GM12878 (cell line): ENCODE results near the gene LIMS1.
"Not testable (repeated sequence)": the region's sequence is repeated elsewhere in the genome, so short reads cannot be mapped to it uniquely, and the experiment has no call there.

ENCODE experiments used
- CHD2 ChIP-seq: IDR thresholded peaks from 2 replicates; pipeline ENCODE4 v1.6.1; 2011; ENCODE audit warnings: low read depth, low read length, improper control_type of control experiment, borderline replicate concordance
- EZH2 ChIP-seq: IDR thresholded peaks from 2 replicates; pipeline ENCODE4 v1.6.1; 2012; ENCODE audit warnings: low read depth, mild to moderate bottlenecking, control low read depth, inconsistent platforms, low read length, borderline replicate concordance; ENCODE audit not compliant: control insufficient read depth
- PRDM15 ChIP-seq: fragments of 450-650 bp; formaldehyde crosslinking; IDR thresholded peaks from 2 replicates; pipeline ENCODE4 v1.4.0; 2020; ENCODE audit warnings: mild to moderate bottlenecking, moderate library complexity
- RFX5 ChIP-seq: IDR thresholded peaks from 2 replicates; pipeline ENCODE4 v1.6.1; 2011; ENCODE audit warnings: low read depth, low read length, improper control_type of control experiment
- SREBF2 ChIP-seq: IDR thresholded peaks from 2 replicates; pipeline ENCODE4 v1.6.1; 2012; ENCODE audit warnings: mild to moderate bottlenecking, low read length
- SRF ChIP-seq, 2 experiments: IDR thresholded peaks; 2 replicates each; pipeline ENCODE4 v1.6.1; 2011; ENCODE audit warnings: low read depth in 2 of 2, low read length in 2 of 2, mild to moderate bottlenecking in 1 of 2, moderate library complexity in 1 of 2
- TAF1 ChIP-seq: IDR thresholded peaks from 2 replicates; pipeline ENCODE4 v1.6.1; 2011; ENCODE audit warnings: mild to moderate bottlenecking, low read depth, low read length, borderline replicate concordance
- ZNF274 ChIP-seq: IDR thresholded peaks from one replicate; pipeline ENCODE4 v1.8.0; 2011; ENCODE audit not compliant: insufficient read length, insufficient read depth
- TF ChIP-seq, protein P1 (sequence below): fragments of 450-650 bp; IDR thresholded peaks from 2 replicates; pipeline ENCODE4 v1.6.1; 2014; ENCODE audit warnings: mild to moderate bottlenecking

GRCh38 chr2:108655270-108655669 is 121.0 kb downstream of the LIMS1 start:
- not testable (repeated sequence) for TF ChIP-seq ZNF274; SREBF2; PRDM15 (CRISPR knock-in tag); TAF1; EZH2; RFX5; CHD2; SRF (IDR thresholded peaks at IDR 0.05; ENCODE audit: low read depth in 2 of 2, low read length in 2 of 2)
- TF ChIP-seq, protein P1, sequence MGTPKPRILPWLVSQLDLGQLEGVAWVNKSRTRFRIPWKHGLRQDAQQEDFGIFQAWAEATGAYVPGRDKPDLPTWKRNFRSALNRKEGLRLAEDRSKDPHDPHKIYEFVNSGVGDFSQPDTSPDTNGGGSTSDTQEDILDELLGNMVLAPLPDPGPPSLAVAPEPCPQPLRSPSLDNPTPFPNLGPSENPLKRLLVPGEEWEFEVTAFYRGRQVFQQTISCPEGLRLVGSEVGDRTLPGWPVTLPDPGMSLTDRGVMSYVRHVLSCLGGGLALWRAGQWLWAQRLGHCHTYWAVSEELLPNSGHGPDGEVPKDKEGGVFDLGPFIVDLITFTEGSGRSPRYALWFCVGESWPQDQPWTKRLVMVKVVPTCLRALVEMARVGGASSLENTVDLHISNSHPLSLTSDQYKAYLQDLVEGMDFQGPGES = not testable (repeated sequence)
